Measurements from ENCODE around the gene CDK14.

CDK14 gene

DNA sequence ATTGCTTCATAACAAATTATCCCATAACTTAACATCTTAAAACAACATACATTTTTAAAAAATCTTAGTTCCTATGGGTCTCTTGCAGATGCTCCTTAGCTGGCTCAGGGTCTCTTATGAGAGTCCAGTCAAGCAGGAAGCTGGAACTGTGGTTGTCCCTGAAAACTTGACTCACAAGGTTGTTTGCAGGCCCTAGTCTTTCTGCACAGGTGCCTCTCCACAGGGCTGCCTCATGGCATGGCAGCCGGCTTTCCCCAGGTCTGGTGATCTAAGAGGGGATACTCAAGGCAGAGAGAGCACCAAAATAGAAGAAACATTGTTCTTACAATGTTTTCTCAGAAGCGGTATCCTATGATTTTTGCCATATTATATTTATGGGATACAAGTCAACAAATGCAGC, 127.1 kb downstream of the CDK14 start:
- no peak for TF ChIP-seq RAD21 (IDR thresholded peaks at IDR 0.05; ENCODE audit: low read depth)
- TF ChIP-seq, protein P1, sequence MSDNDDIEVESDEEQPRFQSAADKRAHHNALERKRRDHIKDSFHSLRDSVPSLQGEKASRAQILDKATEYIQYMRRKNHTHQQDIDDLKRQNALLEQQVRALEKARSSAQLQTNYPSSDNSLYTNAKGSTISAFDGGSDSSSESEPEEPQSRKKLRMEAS (IDR thresholded peaks at IDR 0.05): no peak
- TF ChIP-seq TEAD4 (IDR thresholded peaks at IDR 0.05): no peak
- TF ChIP-seq ZBTB7A (IDR thresholded peaks at IDR 0.05; ENCODE audit: low read depth): no peak
- TF ChIP-seq, protein P2, sequence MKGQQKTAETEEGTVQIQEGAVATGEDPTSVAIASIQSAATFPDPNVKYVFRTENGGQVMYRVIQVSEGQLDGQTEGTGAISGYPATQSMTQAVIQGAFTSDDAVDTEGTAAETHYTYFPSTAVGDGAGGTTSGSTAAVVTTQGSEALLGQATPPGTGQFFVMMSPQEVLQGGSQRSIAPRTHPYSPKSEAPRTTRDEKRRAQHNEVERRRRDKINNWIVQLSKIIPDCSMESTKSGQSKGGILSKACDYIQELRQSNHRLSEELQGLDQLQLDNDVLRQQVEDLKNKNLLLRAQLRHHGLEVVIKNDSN (IDR thresholded peaks at IDR 0.05): no peak
- no peak for TF ChIP-seq NFIC (IDR thresholded peaks at IDR 0.05)
- no peak for TF ChIP-seq CREB1 (IDR thresholded peaks at IDR 0.05; ENCODE audit: low read depth)
- no peak for TF ChIP-seq FOXM1 (IDR thresholded peaks at IDR 0.05; ENCODE audit: borderline replicate concordance, low read depth)
- no peak for TF ChIP-seq EGR1 (IDR thresholded peaks at IDR 0.05)
- TF ChIP-seq EP300 (IDR thresholded peaks at IDR 0.05; ENCODE audit: borderline replicate concordance): no peak
- TF ChIP-seq, protein P3, sequence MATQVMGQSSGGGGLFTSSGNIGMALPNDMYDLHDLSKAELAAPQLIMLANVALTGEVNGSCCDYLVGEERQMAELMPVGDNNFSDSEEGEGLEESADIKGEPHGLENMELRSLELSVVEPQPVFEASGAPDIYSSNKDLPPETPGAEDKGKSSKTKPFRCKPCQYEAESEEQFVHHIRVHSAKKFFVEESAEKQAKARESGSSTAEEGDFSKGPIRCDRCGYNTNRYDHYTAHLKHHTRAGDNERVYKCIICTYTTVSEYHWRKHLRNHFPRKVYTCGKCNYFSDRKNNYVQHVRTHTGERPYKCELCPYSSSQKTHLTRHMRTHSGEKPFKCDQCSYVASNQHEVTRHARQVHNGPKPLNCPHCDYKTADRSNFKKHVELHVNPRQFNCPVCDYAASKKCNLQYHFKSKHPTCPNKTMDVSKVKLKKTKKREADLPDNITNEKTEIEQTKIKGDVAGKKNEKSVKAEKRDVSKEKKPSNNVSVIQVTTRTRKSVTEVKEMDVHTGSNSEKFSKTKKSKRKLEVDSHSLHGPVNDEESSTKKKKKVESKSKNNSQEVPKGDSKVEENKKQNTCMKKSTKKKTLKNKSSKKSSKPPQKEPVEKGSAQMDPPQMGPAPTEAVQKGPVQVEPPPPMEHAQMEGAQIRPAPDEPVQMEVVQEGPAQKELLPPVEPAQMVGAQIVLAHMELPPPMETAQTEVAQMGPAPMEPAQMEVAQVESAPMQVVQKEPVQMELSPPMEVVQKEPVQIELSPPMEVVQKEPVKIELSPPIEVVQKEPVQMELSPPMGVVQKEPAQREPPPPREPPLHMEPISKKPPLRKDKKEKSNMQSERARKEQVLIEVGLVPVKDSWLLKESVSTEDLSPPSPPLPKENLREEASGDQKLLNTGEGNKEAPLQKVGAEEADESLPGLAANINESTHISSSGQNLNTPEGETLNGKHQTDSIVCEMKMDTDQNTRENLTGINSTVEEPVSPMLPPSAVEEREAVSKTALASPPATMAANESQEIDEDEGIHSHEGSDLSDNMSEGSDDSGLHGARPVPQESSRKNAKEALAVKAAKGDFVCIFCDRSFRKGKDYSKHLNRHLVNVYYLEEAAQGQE (IDR thresholded peaks at IDR 0.05; ENCODE audit: low read depth): no peak
- TF ChIP-seq CEBPB (IDR thresholded peaks at IDR 0.05): no peak
- no peak for TF ChIP-seq TCF12 (IDR thresholded peaks at IDR 0.05; ENCODE audit: low read depth)
- TF ChIP-seq YY1 (IDR thresholded peaks at IDR 0.05; ENCODE audit: low read depth): no peak
- TF ChIP-seq TAF1 (IDR thresholded peaks at IDR 0.05; ENCODE audit: low read depth): no peak

DNA sequence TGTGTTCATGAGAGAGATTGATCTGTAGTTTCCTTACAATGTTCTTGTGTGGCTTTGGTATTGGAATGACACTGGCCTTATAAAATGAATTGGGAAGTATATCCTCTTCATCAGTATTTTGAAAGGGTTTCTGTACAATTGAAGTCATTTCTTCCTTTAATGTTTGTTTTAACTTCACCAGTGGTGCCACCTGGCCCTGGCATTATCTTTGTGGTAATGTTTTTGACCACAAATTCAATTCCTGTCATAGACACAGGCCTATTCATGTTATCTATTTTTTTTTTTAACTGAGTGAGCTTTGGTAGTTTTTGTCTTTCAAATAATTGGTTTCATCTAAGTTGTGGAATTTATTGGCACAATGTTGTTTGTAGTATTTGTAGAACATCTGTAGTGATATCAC, 127.7 kb downstream of the CDK14 start:
- no peak for TF ChIP-seq YY1 (IDR thresholded peaks at IDR 0.05; ENCODE audit: low read depth)
- TF ChIP-seq FOXM1 (IDR thresholded peaks at IDR 0.05; ENCODE audit: borderline replicate concordance, low read depth): no peak
- TF ChIP-seq ZBTB7A (IDR thresholded peaks at IDR 0.05; ENCODE audit: low read depth): no peak
- TF ChIP-seq EP300 (IDR thresholded peaks at IDR 0.05; ENCODE audit: borderline replicate concordance): no peak
- TF ChIP-seq RAD21 (IDR thresholded peaks at IDR 0.05; ENCODE audit: low read depth): no peak
- no peak for TF ChIP-seq TAF1 (IDR thresholded peaks at IDR 0.05; ENCODE audit: low read depth)
- TF ChIP-seq TEAD4 (IDR thresholded peaks at IDR 0.05): no peak
- no peak for TF ChIP-seq NFIC (IDR thresholded peaks at IDR 0.05)
- TF ChIP-seq EGR1 (IDR thresholded peaks at IDR 0.05): no peak
- TF ChIP-seq, protein P3 (IDR thresholded peaks at IDR 0.05; ENCODE audit: low read depth): no peak
- TF ChIP-seq, protein P2 (IDR thresholded peaks at IDR 0.05): no peak
- TF ChIP-seq, protein P1 (IDR thresholded peaks at IDR 0.05): no peak
- TF ChIP-seq TCF12 (IDR thresholded peaks at IDR 0.05; ENCODE audit: low read depth): no peak
- no peak for TF ChIP-seq CEBPB (IDR thresholded peaks at IDR 0.05)

DNA sequence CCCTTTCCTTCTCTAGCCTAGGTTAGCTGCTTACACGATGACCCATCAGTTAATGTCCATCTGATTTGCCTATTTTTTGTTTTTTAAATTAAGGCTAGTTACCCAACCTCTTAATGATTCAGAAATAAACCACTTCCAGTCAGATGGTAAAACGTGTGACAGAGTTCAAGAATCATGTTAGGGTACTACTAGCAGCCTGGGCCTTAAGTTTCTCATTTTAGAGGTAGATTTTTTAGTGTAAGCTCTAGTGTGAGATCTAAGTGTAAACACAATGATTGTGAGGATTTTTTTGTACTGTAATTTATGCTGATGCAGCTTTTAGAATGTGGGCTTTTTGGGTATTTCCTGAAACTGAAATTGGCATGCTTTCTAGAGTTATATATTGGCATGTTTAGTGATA, 130.0 kb downstream of the CDK14 start:
- no peak for TF ChIP-seq CEBPB (IDR thresholded peaks at IDR 0.05)
- no peak for TF ChIP-seq TCF12 (IDR thresholded peaks at IDR 0.05; ENCODE audit: low read depth)
- TF ChIP-seq CREB1 (IDR thresholded peaks at IDR 0.05; ENCODE audit: low read depth): no peak
- TF ChIP-seq, protein P1 (IDR thresholded peaks at IDR 0.05): no peak
- TF ChIP-seq, protein P3 (IDR thresholded peaks at IDR 0.05; ENCODE audit: low read depth): no peak
- no peak for TF ChIP-seq TAF1 (IDR thresholded peaks at IDR 0.05; ENCODE audit: low read depth)
- no peak for TF ChIP-seq FOXM1 (IDR thresholded peaks at IDR 0.05; ENCODE audit: borderline replicate concordance, low read depth)
- TF ChIP-seq, protein P2 (IDR thresholded peaks at IDR 0.05): no peak
- TF ChIP-seq NFIC (IDR thresholded peaks at IDR 0.05): no peak
- TF ChIP-seq RAD21 (IDR thresholded peaks at IDR 0.05; ENCODE audit: low read depth): no peak
- TF ChIP-seq EP300 (IDR thresholded peaks at IDR 0.05; ENCODE audit: borderline replicate concordance): no peak

DNA sequence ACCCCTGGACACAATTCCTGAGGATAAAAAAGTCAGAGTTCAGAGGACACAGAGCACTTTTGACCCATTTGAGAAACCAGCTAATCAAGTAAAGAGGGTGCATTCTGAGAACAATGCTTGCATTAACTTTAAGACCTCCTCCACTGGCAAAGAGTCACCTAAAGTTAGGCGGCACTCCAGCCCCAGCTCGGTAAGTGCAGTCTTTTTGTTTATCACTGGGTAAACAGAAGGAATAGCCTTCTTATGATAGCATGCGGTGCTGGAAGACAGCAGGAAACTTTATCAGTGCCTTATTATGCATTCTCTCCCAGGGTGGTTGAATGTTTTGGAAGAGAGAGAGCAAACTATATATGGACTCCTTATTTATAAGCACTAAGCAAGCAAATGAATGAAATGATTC, 130.5 kb downstream of the CDK14 start:
- TF ChIP-seq ZBTB7A (IDR thresholded peaks at IDR 0.05; ENCODE audit: low read depth) (no peak), FOXM1 (IDR thresholded peaks at IDR 0.05; ENCODE audit: borderline replicate concordance, low read depth) (no peak), EGR1 (IDR thresholded peaks at IDR 0.05) (no peak), TEAD4 (IDR thresholded peaks at IDR 0.05) (no peak), TCF12 (IDR thresholded peaks at IDR 0.05; ENCODE audit: low read depth) (no peak), RAD21 (IDR thresholded peaks at IDR 0.05; ENCODE audit: low read depth) (no peak), NFIC (IDR thresholded peaks at IDR 0.05) (no peak), CEBPB (IDR thresholded peaks at IDR 0.05) (no peak), TAF1 (IDR thresholded peaks at IDR 0.05; ENCODE audit: low read depth) (no peak), EP300 (IDR thresholded peaks at IDR 0.05; ENCODE audit: borderline replicate concordance) (no peak), YY1 (IDR thresholded peaks at IDR 0.05; ENCODE audit: low read depth) (no peak), CREB1 (IDR thresholded peaks at IDR 0.05; ENCODE audit: low read depth) (no peak)
- TF ChIP-seq, protein P2 (IDR thresholded peaks at IDR 0.05): no peak
- TF ChIP-seq, protein P3 (IDR thresholded peaks at IDR 0.05; ENCODE audit: low read depth): no peak
- TF ChIP-seq, protein P1 (IDR thresholded peaks at IDR 0.05): no peak
